ENCODE results near the gene HOXD9.

DNA sequence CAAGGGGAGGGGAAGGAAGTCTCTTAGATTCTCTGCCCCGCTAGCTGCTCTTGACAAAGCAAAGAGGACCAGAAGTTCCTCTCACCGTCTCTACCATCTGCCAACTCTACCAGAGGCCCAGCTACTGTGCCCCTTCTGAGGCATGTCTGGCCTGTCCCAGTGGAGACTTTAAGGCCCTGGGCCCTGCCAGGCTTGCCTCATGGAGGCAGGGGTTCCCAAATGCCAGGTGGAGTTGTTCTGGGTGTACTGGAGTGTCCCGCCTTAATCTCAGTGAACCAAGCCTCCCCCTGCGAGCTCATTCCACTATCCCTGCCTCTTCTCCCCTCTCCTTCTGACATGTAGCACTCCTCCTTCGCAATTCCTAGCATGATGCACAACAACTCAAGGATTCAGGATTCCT, 20.7 kb upstream of the HOXD9 start:
- TF ChIP-seq, protein P1, sequence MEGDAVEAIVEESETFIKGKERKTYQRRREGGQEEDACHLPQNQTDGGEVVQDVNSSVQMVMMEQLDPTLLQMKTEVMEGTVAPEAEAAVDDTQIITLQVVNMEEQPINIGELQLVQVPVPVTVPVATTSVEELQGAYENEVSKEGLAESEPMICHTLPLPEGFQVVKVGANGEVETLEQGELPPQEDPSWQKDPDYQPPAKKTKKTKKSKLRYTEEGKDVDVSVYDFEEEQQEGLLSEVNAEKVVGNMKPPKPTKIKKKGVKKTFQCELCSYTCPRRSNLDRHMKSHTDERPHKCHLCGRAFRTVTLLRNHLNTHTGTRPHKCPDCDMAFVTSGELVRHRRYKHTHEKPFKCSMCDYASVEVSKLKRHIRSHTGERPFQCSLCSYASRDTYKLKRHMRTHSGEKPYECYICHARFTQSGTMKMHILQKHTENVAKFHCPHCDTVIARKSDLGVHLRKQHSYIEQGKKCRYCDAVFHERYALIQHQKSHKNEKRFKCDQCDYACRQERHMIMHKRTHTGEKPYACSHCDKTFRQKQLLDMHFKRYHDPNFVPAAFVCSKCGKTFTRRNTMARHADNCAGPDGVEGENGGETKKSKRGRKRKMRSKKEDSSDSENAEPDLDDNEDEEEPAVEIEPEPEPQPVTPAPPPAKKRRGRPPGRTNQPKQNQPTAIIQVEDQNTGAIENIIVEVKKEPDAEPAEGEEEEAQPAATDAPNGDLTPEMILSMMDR (IDR thresholded peaks at IDR 0.05) = no peak
- no peak for TF ChIP-seq POLR2A (IDR thresholded peaks at IDR 0.05)

All from body of pancreas (tissue), 4 donors.